IPS-20b (cell line): ENCODE results near the gene GCC1.
A peak's percentile ranks its signal among the peaks of the same experiment; 100 is the strongest.

Experiments
- H3K27ac ChIP-seq: one replicate; pipeline ENCODE4 v1.5.1; 2013; ENCODE audit warnings: low read length
- H3K27me3 ChIP-seq: 2 replicates; pipeline ENCODE4 v1.6.1; 2013; ENCODE audit warnings: mild to moderate bottlenecking, low read length, inconsistent platforms; ENCODE audit not compliant: insufficient read depth
- H3K36me3 ChIP-seq: 2 replicates; pipeline ENCODE4 v1.6.1; 2013; ENCODE audit warnings: low read depth, mild to moderate bottlenecking, inconsistent platforms, low read length, moderate library complexity; ENCODE audit not compliant: insufficient read depth
- H3K4me1 ChIP-seq: 2 replicates; pipeline ENCODE4 v1.6.1; 2013; ENCODE audit warnings: mild to moderate bottlenecking, control low read depth, inconsistent platforms, low read length, moderate library complexity; ENCODE audit not compliant: insufficient read depth
- H3K4me3 ChIP-seq: 2 replicates; pipeline ENCODE4 v1.5.1; 2013; ENCODE audit warnings: mild to moderate bottlenecking, low read length, inconsistent platforms
- H3K9ac ChIP-seq: 2 replicates; pipeline ENCODE4 v1.6.1; 2013; ENCODE audit warnings: low read depth, mild to moderate bottlenecking, inconsistent platforms, low read length, moderate library complexity
- H3K9me3 ChIP-seq: 2 replicates; pipeline ENCODE4 v1.6.1; 2013; ENCODE audit warnings: mild to moderate bottlenecking, low read depth, low read length, inconsistent platforms; ENCODE audit not compliant: insufficient read depth

GCC1 gene

GRCh38 chr7:127612263-127612662 is 26.9 kb upstream of the GCC1 start:
- H3K9me3 ChIP-seq: no peaks in the 10 kb centered on the region
- peaks cover 39% of the 10 kb centered on the region for H3K27me3 ChIP-seq
- H3K36me3 ChIP-seq: no peaks in the 10 kb centered on the region
- no peaks in the 10 kb centered on the region for H3K4me1 ChIP-seq
- no peak overlapping the region for H3K4me3 ChIP-seq
- no peak overlapping the region for H3K9ac ChIP-seq
- no peak overlapping the region for H3K27ac ChIP-seq

- H3K36me3 ChIP-seq: no peaks in the 10 kb centered on the region
- H3K4me1 ChIP-seq: no peaks in the 10 kb centered on the region
- H3K27ac ChIP-seq: no peak overlapping the region
- H3K9me3 ChIP-seq: no peaks in the 10 kb centered on the region
- no peak overlapping the region for H3K9ac ChIP-seq
- no peak overlapping the region for H3K4me3 ChIP-seq
- peaks cover 10% of the 10 kb centered on the region; the same call in 1 of the 2 replicates for H3K27me3 ChIP-seq
These were observed 23.9 kb upstream of the GCC1 start for GRCh38 chr7:127609297-127609696.

- no peak overlapping the region for H3K27ac ChIP-seq
- H3K4me1 ChIP-seq: no peaks in the 10 kb centered on the region
- H3K36me3 ChIP-seq: no peaks in the 10 kb centered on the region
- no peak overlapping the region for H3K9ac ChIP-seq
- peaks cover 4% of the 10 kb centered on the region; the same call in 1 of the 2 replicates for H3K27me3 ChIP-seq
- no peak overlapping the region for H3K4me3 ChIP-seq
- H3K9me3 ChIP-seq: no peaks in the 10 kb centered on the region
These were observed 23.1 kb upstream of the GCC1 start for GRCh38 chr7:127608446-127608845.

GRCh38 chr7:127600885-127601284 is 15.5 kb upstream of the GCC1 start:
- no peaks in the 10 kb centered on the region for H3K36me3 ChIP-seq
- H3K27ac ChIP-seq: no peak overlapping the region
- no peaks in the 10 kb centered on the region for H3K27me3 ChIP-seq
- no peak overlapping the region for H3K4me3 ChIP-seq
- no peaks in the 10 kb centered on the region for H3K9me3 ChIP-seq
- peaks cover 5% of the 10 kb centered on the region; the same call in 1 of the 2 replicates for H3K4me1 ChIP-seq
- H3K9ac ChIP-seq: no peak overlapping the region

GRCh38 chr7:127598318-127598717 is 12.9 kb upstream of the GCC1 start:
- no peak overlapping the region for H3K9ac ChIP-seq
- peaks cover 5% of the 10 kb centered on the region; the same call in 1 of the 2 replicates for H3K4me1 ChIP-seq
- H3K9me3 ChIP-seq: no peaks in the 10 kb centered on the region
- no peaks in the 10 kb centered on the region for H3K27me3 ChIP-seq
- no peaks in the 10 kb centered on the region for H3K36me3 ChIP-seq
- no peak overlapping the region for H3K4me3 ChIP-seq
- H3K27ac ChIP-seq: no peak overlapping the region

GRCh38 chr7:127595737-127596136 is 10.3 kb upstream of the GCC1 start:
- H3K4me1 ChIP-seq: 0 out of 2 replicates have a peak, but pooled peaks cover under 1% of the 10 kb centered on the region
- H3K9ac ChIP-seq: no peak overlapping the region
- no peak overlapping the region for H3K27ac ChIP-seq
- H3K27me3 ChIP-seq: no peaks in the 10 kb centered on the region
- peaks cover 12% of the 10 kb centered on the region for H3K36me3 ChIP-seq
- H3K4me3 ChIP-seq: no peak overlapping the region
- no peaks in the 10 kb centered on the region for H3K9me3 ChIP-seq

- H3K36me3 ChIP-seq: peaks cover 22% of the 10 kb centered on the region
- H3K4me3 ChIP-seq: no peak overlapping the region
- H3K9me3 ChIP-seq: no peaks in the 10 kb centered on the region
- no peak overlapping the region for H3K9ac ChIP-seq
- H3K4me1 ChIP-seq: no peaks in the 10 kb centered on the region
- no peak overlapping the region for H3K27ac ChIP-seq
- H3K27me3 ChIP-seq: no peaks in the 10 kb centered on the region
These were observed 9.1 kb upstream of the GCC1 start for GRCh38 chr7:127594490-127594889.

- Histone ChIP-seq H3K27ac (no peak overlapping the region), H3K27me3 (peaks cover 4% of the 10 kb centered on the region), H3K4me1 (peaks cover 3% of the 10 kb centered on the region), H3K9me3 (no peaks in the 10 kb centered on the region), H3K9ac (no peak overlapping the region), H3K36me3 (peaks cover 22% of the 10 kb centered on the region), H3K4me3 (no peak overlapping the region)
These were observed 7.2 kb upstream of the GCC1 start for GRCh38 chr7:127592550-127592949.

- Histone ChIP-seq H3K27me3 (peaks cover 13% of the 10 kb centered on the region), H3K4me3 (no peak overlapping the region), H3K36me3 (peaks cover 22% of the 10 kb centered on the region), H3K27ac (no peak overlapping the region), H3K9me3 (no peaks in the 10 kb centered on the region), H3K4me1 (peaks cover 5% of the 10 kb centered on the region), H3K9ac (no peak overlapping the region)
These were observed 6.2 kb upstream of the GCC1 start for GRCh38 chr7:127591591-127591990.

- H3K27ac ChIP-seq: no peak overlapping the region
- peaks cover 5% of the 10 kb centered on the region for H3K4me1 ChIP-seq
- H3K9ac ChIP-seq: no peak overlapping the region
- H3K36me3 ChIP-seq: peaks cover 22% of the 10 kb centered on the region
- no peaks in the 10 kb centered on the region for H3K9me3 ChIP-seq
- no peak overlapping the region for H3K4me3 ChIP-seq
- H3K27me3 ChIP-seq: peaks cover 17% of the 10 kb centered on the region
These were observed 5.8 kb upstream of the GCC1 start for GRCh38 chr7:127591189-127591588.

GRCh38 chr7:127589896-127590295 is 4.5 kb upstream of the GCC1 start:
- H3K9me3 ChIP-seq: no peaks in the 10 kb centered on the region
- no peak overlapping the region for H3K9ac ChIP-seq
- peaks cover 24% of the 10 kb centered on the region for H3K27me3 ChIP-seq
- H3K36me3 ChIP-seq: peaks cover 22% of the 10 kb centered on the region
- no peak overlapping the region for H3K27ac ChIP-seq
- H3K4me1 ChIP-seq: peaks cover 5% of the 10 kb centered on the region
- H3K4me3 ChIP-seq: no peak overlapping the region

GRCh38 chr7:127588697-127589482 is 3.5 kb upstream of the GCC1 start:
- H3K9ac ChIP-seq: peak overlapping the region; percentile 84; the same call in 1 of the 2 replicates
- H3K27ac ChIP-seq: no peak overlapping the region
- H3K27me3 ChIP-seq: peaks cover 24% of the 10 kb centered on the region
- peaks cover 22% of the 10 kb centered on the region for H3K36me3 ChIP-seq
- no peaks in the 10 kb centered on the region for H3K9me3 ChIP-seq
- peaks cover 14% of the 10 kb centered on the region for H3K4me1 ChIP-seq
- peak overlapping the region; percentile 84 for H3K4me3 ChIP-seq
